ENCODE results near the gene ERGIC1. TPM values are rescaled to one million over a fixed set of nuclear protein-coding genes. Genes with fewer than 3 reads are reported as not detected.

Gene ERGIC1
- total RNA-seq, 4 donors from 2014 or later = 60.9 to 123 (median 99.3) TPM

- Histone ChIP-seq H3K27me3 (no peaks in the 10 kb centered on the region), H3K36me3 (peaks cover 0 to 61% (median 12%) of the 10 kb centered on the region in 3 donors), H3K9me3 (no peaks in the 10 kb centered on the region), H3K27ac (no peak overlapping the region), H3K4me1 (no peaks in the 10 kb centered on the region), H3K4me3 (no peak overlapping the region)
- TF ChIP-seq POLR2A (IDR thresholded peaks at IDR 0.05) = no peak
- TF ChIP-seq EP300 (IDR thresholded peaks at IDR 0.05) = no peak
- TF ChIP-seq CTCF (IDR thresholded peaks at IDR 0.05) = no peak
- no peak for DNase-seq (ENCODE audit: low spot score in 2 of 2)
- WGBS, 2 donors = 92 to 95% methylated on average over 12 of the region's 12 CpGs
Measured at GRCh38 chr5:172950176-172950965, 116.3 kb downstream of the ERGIC1 start.

GRCh38 chr5:172951371-172952033 is 117.5 kb downstream of the ERGIC1 start:
- no peak for TF ChIP-seq EP300 (IDR thresholded peaks at IDR 0.05)
- TF ChIP-seq CTCF (IDR thresholded peaks at IDR 0.05) = no peak
- no peak for TF ChIP-seq POLR2A (IDR thresholded peaks at IDR 0.05)
- Histone ChIP-seq H3K27ac (peak overlapping the region in 1 of 4 donors; percentile 45), H3K9me3 (no peaks in the 10 kb centered on the region), H3K4me1 (no peaks in the 10 kb centered on the region), H3K36me3 (peaks cover 0 to 50% (median 12%) of the 10 kb centered on the region in 3 donors), H3K27me3 (no peaks in the 10 kb centered on the region), H3K4me3 (no peak overlapping the region)
- 77 to 81% methylated on average over 11 of the region's 11 CpGs for WGBS, 2 donors
- no peak for DNase-seq (ENCODE audit: low spot score in 2 of 2)

- WGBS, 2 donors = 65 to 69% methylated on average over 4 of the region's 4 CpGs
- no peaks in the 10 kb centered on the region for H3K4me1 ChIP-seq
- peak overlapping the region in 1 of 4 donors; percentile 45 for H3K27ac ChIP-seq
Measured at GRCh38 chr5:172952034-172952511, 118.0 kb downstream of the ERGIC1 start.

GRCh38 chr5:172953776-172954675 is 120.0 kb downstream of the ERGIC1 start:
- H3K4me1 ChIP-seq = peaks cover 0 to 10% (median 2%) of the 10 kb centered on the region in 4 donors
- peak in 1 of 2 donors; percentile 57 for TF ChIP-seq EP300 (IDR thresholded peaks at IDR 0.05)
- TF ChIP-seq CTCF (IDR thresholded peaks at IDR 0.05) = no peak
- DNase-seq (ENCODE audit: low spot score in 2 of 2) = no peak
- H3K27ac ChIP-seq = peak overlapping the region in 2 of 4 donors; percentile 8 to 47
- no peak overlapping the region for H3K4me3 ChIP-seq
- H3K9me3 ChIP-seq = no peaks in the 10 kb centered on the region
- WGBS, 2 donors = 61 to 67% methylated on average over 15 of the region's 15 CpGs
- peaks cover 0 to 31% (median 12%) of the 10 kb centered on the region in 3 donors for H3K36me3 ChIP-seq
- H3K27me3 ChIP-seq = no peaks in the 10 kb centered on the region

More at GRCh38 chr5:172952034-172952511, 118.0 kb downstream of the ERGIC1 start:
- H3K9me3 ChIP-seq = no peaks in the 10 kb centered on the region
- TF ChIP-seq EP300 (IDR thresholded peaks at IDR 0.05) = no peak
- TF ChIP-seq CTCF (IDR thresholded peaks at IDR 0.05) = no peak
- no peak for TF ChIP-seq POLR2A (IDR thresholded peaks at IDR 0.05)
- DNase-seq (ENCODE audit: low spot score in 2 of 2) = no peak
- peaks cover 0 to 47% (median 12%) of the 10 kb centered on the region in 3 donors for H3K36me3 ChIP-seq
- no peak overlapping the region for H3K4me3 ChIP-seq
- no peaks in the 10 kb centered on the region for H3K27me3 ChIP-seq

Measured in tibial nerve (tissue), 4 donors.